AG08396 (cell line): Measurements from ENCODE around the gene PER2.
A peak's percentile ranks its signal among the peaks of the same experiment; 100 is the strongest.
"Not testable (repeated sequence)": the region's sequence is repeated elsewhere in the genome, so short reads cannot be mapped to it uniquely, and the experiment has no call there.

Source experiments
- DNase-seq: peaks from one replicate; pipeline ENCODE4 v3.0.0; 2012; ENCODE audit warnings: low spot score, mixed read lengths

The PER2 gene

GRCh38 chr2:238287737-238288649, at the start of gene PER2:
Gene PER2 (minus strand): TSS chr2:238288610. CDS start chr2:238277936, 10,674 bp downstream.
- DNase-seq = peak; percentile 83

DNA sequence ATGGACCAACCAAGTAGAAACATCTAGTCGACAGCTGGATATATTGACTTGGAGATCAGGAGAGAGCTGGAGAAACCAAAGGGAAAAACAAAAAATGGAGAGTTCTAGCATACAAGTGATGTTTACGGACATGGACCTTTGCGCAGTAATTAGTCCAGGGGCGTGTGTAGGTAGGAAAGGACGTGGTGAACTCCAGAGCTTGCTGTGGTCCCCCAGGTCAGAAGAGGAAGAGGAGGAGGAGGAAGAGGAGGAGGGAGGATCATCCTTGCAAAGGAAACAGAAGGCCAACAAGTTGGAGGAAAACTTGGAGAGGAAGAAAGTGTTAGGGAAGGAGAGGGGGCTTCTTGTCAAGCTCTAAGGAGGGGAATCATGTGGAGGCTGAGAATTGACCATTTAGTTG, 49.4 kb upstream of the PER2 start:
- no peak for DNase-seq

DNA sequence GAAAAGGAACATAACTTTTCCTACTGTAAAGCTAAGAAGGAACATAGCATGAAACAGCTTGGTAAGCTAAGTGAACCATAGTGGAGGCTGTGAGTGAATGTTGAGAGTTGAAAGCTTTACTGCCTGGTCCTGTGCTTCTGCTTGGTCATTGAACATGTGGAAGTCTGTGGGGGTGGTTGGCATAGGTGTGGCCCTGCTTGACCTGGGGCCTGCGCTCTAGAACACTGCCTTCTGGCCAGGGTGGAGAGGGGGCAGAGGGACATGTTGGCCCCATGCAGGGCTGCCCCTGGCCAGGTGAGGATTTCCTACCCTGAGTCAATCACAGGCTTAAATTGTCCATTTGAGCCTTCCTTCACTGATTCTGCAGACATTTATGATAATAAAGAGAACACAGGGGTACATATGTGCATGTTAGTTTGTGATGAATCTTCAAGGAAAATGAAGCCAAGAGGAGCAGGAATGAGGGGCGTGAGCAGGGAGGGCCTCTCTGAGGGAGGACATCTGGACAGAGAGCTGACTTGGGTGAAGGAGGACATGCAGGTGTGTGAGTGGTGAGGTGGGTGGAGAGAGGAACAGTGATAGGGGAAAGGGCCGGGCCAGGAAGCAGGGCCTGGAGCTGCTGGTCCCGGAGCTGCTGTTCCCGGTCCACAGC, 48.5 kb upstream of the PER2 start:
- no peak for DNase-seq

DNA sequence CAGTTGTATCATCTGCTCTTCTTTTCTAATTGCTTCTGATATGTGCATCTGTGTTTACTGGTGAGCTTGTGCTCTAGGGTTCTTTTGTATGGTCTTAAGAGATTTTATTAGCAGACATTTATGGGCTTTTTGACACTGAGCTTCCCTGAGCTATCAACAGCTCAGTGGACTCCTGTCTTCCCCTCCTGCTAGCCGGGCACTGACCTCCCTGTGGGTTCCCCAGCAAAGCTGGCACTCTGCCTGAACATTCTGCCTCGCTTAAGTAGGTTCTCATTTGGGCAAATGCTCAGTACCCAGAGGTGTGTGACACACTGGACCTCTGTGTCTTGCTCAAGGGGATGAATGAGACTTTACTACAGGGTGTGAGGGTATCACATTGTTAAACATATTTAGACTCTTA, 47.7 kb upstream of the PER2 start:
- no peak for DNase-seq

- DNase-seq = not testable (repeated sequence)
Observed at GRCh38 chr2:238335591-238335990, 47.2 kb upstream of the PER2 start.

GRCh38 chr2:238334885-238335284, 46.5 kb upstream of the PER2 start:
- no peak for DNase-seq

- DNase-seq = no peak
Observed at GRCh38 chr2:238331916-238332315, 43.5 kb upstream of the PER2 start.

- no peak for DNase-seq
Observed at GRCh38 chr2:238330391-238330790, 42.0 kb upstream of the PER2 start.

DNA sequence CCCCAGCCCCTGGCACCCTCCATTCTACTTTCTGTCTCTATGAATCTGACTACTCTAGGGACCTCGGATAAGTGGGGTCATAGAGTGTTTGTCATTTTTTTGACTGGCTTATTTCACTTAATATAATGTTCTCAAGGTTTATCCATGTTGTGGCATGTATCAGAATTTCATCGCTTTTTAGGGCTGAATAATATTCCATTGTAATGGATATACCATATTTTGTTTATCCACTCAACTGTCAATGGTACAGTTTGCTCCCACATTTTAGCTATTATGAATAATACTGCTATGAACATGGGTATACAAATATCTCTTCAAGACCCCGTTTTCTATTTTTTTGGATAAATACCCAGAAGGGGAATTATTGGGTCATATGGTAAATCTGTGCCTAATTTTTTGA, 39.3 kb upstream of the PER2 start:
- DNase-seq = no peak

GRCh38 chr2:238326801-238327365, 38.5 kb upstream of the PER2 start:
- DNase-seq = no peak

DNA sequence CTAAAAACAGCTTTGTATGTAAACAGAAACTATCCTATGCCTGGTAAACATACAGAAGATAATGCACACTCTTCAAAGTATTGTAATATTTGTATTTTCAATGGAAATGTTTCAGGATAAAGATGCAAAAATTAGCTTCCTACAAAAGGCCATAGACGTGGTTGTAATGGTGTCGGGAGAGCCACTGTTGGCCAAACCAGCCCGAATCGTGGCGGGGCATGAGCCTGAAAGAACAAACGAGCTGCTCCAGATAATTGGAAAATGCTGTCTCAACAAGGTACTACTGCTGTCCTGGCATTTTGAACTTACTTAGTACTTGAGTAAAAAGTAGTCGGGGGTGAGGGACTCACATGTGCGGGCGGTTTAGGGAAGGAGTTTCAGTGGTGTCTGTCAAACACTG, 37.3 kb upstream of the PER2 start:
- no peak for DNase-seq

DNA sequence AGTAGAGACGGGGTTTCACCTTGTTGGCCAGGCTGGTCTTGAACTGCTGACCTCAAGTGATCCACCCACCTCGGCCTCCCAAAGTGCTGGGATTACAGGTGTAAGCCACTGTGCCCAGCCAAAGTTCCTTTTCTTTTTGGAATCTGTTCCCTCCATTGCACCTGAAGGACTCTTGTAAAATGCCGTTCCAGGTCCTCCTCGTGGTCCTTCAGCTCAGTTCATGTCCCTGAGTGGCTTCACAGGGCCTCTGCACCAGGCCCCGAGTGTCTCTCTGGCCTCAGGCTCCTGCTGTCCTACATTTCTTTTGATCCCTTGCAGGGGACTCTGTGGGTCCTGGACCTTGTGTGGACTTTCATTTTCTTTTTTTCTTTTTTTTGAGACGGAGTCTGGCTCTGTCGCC, 35.8 kb upstream of the PER2 start:
- DNase-seq = not testable (repeated sequence)

DNA sequence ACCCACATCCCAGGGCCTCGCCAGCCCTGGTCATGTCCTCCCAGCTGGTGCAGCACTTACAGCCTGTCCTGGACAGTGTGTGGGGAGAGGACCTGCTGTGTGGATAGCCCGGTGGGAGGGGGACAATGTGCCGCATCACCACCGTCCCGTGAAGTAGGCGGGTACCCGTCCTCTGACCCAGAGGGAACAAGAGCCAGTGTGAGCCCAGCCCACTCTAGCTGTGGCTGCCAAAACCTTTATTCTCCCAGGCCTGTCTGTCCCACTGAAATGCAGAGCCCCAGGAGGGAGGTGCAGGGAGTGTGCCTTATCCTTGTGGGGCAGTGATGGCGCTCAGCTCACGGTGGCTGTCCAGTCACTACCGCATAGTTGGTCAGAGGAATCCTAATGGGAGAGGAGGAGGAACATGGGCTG, 33.6 kb upstream of the PER2 start:
- DNase-seq = no peak

DNA sequence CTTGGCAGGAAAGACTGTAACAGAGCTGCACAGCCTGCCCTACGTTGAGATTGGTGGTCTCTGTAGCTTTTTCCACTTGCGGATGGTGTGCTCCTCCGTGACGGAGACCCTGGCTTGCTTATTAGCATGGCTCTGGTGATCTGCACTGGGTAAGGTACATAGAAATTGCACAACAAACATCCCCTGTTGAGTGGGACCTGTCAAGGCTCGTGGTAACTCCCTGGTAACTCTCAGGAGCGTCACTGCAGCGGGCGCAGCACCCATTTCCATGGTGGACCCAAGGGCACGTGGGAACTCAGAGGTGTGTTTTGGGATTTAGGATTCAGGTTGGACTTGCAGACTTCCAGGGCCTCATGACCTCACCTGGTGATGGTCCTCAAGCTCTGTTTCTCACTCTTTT, 33.1 kb upstream of the PER2 start:
- DNase-seq = no peak

- peak; percentile 49 for DNase-seq
Observed at GRCh38 chr2:238320648-238321281, 32.4 kb upstream of the PER2 start.

- DNase-seq = peak; percentile 100
Observed at GRCh38 chr2:238320246-238320647, 31.8 kb upstream of the PER2 start, which contains the start of gene TRAF3IP1. Gene TRAF3IP1 (plus strand): TSS chr2:238320518. CDS start chr2:238320663, 145 bp downstream.

DNA sequence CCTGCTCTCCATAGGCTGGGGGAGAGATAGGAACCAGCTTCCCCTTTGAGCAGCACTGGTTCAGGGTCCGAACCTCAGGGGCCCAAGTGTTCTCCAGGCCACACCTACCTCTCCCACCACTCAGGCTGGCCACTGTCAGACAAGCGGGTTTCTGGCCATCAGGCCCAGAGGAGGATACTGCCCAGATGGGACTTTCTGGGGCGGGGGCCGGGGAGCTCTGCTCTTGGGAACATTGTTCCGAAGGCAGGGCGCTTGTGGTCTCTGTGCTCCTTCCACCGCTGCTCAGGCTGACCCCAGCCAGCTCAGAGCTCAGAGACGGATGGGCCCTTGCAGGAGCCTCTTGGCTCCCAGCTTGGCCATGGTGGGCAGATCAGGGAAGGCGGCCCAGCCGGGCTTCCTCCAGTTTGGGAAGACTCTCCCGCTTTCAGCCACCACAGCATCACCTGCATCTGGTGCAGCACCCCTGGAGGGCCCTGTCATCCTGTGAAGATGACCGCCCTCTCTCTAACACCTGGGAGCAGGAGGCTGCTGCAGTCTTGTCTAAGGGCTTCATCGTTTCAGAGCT, 26.7 kb upstream of the PER2 start:
- no peak for DNase-seq

DNA sequence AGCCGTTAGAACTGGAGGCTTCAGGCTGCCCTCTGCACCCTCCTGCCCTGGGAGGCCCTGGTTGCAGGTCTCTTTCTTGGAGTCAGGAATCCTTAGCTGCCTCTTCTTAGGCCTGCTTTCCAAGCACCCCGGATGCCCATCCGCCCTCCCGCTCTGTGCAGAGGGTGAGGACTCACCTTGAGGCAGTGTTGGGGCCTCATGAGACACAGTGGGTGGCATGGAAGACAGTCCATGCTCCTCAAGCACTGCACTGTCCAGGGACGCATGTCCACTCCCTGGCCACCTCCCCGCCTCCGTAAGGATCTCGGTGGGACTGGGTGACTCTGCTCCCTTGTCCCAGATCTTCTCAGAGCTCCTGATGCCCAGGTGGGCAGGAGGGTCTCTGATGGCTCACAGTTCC, 26.2 kb upstream of the PER2 start:
- DNase-seq = no peak

- no peak for DNase-seq
Observed at GRCh38 chr2:238313991-238314350, 25.6 kb upstream of the PER2 start.

- no peak for DNase-seq
Observed at GRCh38 chr2:238313289-238313990, 25.0 kb upstream of the PER2 start.

DNA sequence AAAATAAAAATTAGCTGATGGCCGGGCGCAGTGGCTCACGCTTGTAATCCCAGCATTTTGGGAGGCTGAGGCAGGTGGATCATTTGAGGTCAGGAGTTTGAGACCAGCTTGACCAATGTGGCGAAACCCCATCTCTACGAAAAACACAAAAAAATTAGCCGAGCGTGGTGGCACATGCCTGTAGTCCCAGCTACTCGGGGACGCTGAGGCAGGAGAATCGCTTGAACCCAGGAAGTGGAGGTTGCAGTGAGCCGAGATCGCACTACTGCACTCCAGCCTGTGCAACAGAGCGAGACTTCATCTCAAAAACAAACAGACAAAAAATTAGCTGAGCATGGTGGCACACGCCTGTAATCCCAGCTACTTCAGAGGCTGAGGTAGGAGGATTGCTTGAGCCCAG, 22.3 kb upstream of the PER2 start:
- DNase-seq = not testable (repeated sequence)

DNA sequence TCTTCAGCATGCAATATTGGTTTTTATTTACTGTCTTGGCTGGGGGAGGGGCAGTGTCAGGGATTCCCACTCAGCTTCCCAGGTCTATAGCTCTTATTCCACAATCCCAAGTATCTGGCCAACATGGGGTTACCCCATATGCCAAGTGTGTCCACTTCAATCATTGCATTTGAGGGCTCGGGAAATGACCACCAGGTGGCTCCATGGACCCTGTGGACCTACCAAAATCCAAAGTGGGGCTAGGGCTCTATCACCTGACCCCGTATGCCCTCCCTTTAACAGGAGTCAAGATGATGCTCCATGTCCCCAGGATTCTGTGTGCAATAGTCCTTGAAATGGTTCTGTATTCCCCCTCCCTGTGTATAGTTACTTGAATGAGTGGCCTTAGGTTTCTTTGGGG, 19.8 kb upstream of the PER2 start:
- DNase-seq = no peak
